Measurements from ENCODE around the gene HSDL1.

DNA sequence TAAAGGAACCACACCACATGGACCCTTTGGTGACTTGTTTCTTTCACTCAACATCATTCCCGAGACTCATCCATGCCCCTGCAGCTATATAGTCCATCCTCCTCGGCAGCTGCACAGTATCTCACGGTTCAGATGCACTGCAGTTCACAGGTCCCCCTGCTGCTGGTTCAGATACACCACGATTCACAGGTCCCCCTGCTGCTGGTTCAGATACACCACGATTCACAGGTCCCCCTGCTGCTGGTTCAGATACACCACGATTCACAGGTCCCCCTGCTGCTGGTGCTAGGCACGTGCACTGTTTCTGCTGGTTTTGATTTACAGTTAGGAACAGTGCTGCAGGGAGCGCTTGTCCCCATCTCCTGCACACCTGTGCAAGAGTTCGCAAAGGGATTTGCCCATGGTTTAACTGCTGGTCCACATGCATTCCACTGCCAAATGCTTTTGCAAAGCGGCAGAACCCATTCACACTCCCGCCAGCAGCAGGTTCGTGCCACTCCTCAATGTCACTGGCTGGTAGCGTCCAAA is 3.8 kb downstream of the HSDL1 start:
- TF ChIP-seq, protein P1, sequence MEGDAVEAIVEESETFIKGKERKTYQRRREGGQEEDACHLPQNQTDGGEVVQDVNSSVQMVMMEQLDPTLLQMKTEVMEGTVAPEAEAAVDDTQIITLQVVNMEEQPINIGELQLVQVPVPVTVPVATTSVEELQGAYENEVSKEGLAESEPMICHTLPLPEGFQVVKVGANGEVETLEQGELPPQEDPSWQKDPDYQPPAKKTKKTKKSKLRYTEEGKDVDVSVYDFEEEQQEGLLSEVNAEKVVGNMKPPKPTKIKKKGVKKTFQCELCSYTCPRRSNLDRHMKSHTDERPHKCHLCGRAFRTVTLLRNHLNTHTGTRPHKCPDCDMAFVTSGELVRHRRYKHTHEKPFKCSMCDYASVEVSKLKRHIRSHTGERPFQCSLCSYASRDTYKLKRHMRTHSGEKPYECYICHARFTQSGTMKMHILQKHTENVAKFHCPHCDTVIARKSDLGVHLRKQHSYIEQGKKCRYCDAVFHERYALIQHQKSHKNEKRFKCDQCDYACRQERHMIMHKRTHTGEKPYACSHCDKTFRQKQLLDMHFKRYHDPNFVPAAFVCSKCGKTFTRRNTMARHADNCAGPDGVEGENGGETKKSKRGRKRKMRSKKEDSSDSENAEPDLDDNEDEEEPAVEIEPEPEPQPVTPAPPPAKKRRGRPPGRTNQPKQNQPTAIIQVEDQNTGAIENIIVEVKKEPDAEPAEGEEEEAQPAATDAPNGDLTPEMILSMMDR (IDR thresholded peaks at IDR 0.05): no peak
- TF ChIP-seq POLR2A (IDR thresholded peaks at IDR 0.05): no peak
